ENCODE results near the gene XPR1. TPM values are rescaled to one million over a fixed set of nuclear protein-coding genes. Genes with fewer than 3 reads are reported as not detected.
A peak's percentile ranks its signal among the peaks of the same experiment; 100 is the strongest.

XPR1 gene
- total RNA-seq, 1 donor from 2014 or later = 21.4 TPM

GRCh38 chr1:180907313-180908055 is 275.7 kb downstream of the XPR1 start:
- DNase-seq (ENCODE audit: extremely low spot score, unreplicated experiment) = peak; percentile 60

GRCh38 chr1:180908074-180908765 is 276.4 kb downstream of the XPR1 start:
- DNase-seq (ENCODE audit: extremely low spot score, unreplicated experiment) = peak; percentile 81
- no peak for TF ChIP-seq CTCF (IDR thresholded peaks at IDR 0.05)
- Mint-ChIP-seq H3K9me3 (ENCODE audit: unreplicated experiment) (no peaks in the 10 kb centered on the region), H3K27me3 (ENCODE audit: unreplicated experiment) (no peaks in the 10 kb centered on the region), H3K27ac (ENCODE audit: unreplicated experiment) (no peak overlapping the region), H3K4me1 (ENCODE audit: unreplicated experiment) (peaks cover 11% of the 10 kb centered on the region), H3K4me3 (ENCODE audit: unreplicated experiment) (no peak overlapping the region), H3K36me3 (ENCODE audit: unreplicated experiment) (no peaks in the 10 kb centered on the region)

More at GRCh38 chr1:180907313-180908055, 275.7 kb downstream of the XPR1 start:
- Mint-ChIP-seq H3K27me3 (ENCODE audit: unreplicated experiment) (no peaks in the 10 kb centered on the region), H3K4me1 (ENCODE audit: unreplicated experiment) (peaks cover 11% of the 10 kb centered on the region), H3K27ac (ENCODE audit: unreplicated experiment) (no peak overlapping the region), H3K4me3 (ENCODE audit: unreplicated experiment) (no peak overlapping the region), H3K36me3 (ENCODE audit: unreplicated experiment) (no peaks in the 10 kb centered on the region), H3K9me3 (ENCODE audit: unreplicated experiment) (no peaks in the 10 kb centered on the region)
- TF ChIP-seq CTCF (IDR thresholded peaks at IDR 0.05) = no peak

GRCh38 chr1:180909005-180909414 is 277.2 kb downstream of the XPR1 start:
- no peak overlapping the region for H3K4me3 Mint-ChIP-seq (ENCODE audit: unreplicated experiment)
- DNase-seq (ENCODE audit: extremely low spot score, unreplicated experiment) = peak; percentile 36
- H3K27ac Mint-ChIP-seq (ENCODE audit: unreplicated experiment) = no peak overlapping the region
- no peaks in the 10 kb centered on the region for H3K9me3 Mint-ChIP-seq (ENCODE audit: unreplicated experiment)
- peaks cover 19% of the 10 kb centered on the region for H3K4me1 Mint-ChIP-seq (ENCODE audit: unreplicated experiment)
- H3K27me3 Mint-ChIP-seq (ENCODE audit: unreplicated experiment) = no peaks in the 10 kb centered on the region
- H3K36me3 Mint-ChIP-seq (ENCODE audit: unreplicated experiment) = no peaks in the 10 kb centered on the region
- TF ChIP-seq CTCF (IDR thresholded peaks at IDR 0.05) = no peak

GRCh38 chr1:180909462-180909976 is 277.7 kb downstream of the XPR1 start:
- Mint-ChIP-seq H3K36me3 (ENCODE audit: unreplicated experiment) (no peaks in the 10 kb centered on the region), H3K4me1 (ENCODE audit: unreplicated experiment) (peaks cover 21% of the 10 kb centered on the region), H3K27me3 (ENCODE audit: unreplicated experiment) (no peaks in the 10 kb centered on the region), H3K9me3 (ENCODE audit: unreplicated experiment) (no peaks in the 10 kb centered on the region), H3K27ac (ENCODE audit: unreplicated experiment) (no peak overlapping the region), H3K4me3 (ENCODE audit: unreplicated experiment) (no peak overlapping the region)
- DNase-seq (ENCODE audit: extremely low spot score, unreplicated experiment) = no peak
- no peak for TF ChIP-seq CTCF (IDR thresholded peaks at IDR 0.05)

GRCh38 chr1:180911640-180912191 is 279.9 kb downstream of the XPR1 start:
- TF ChIP-seq CTCF (IDR thresholded peaks at IDR 0.05) = no peak
- Mint-ChIP-seq H3K9me3 (ENCODE audit: unreplicated experiment) (no peaks in the 10 kb centered on the region), H3K36me3 (ENCODE audit: unreplicated experiment) (no peaks in the 10 kb centered on the region), H3K4me1 (ENCODE audit: unreplicated experiment) (peaks cover 21% of the 10 kb centered on the region), H3K27ac (ENCODE audit: unreplicated experiment) (peak overlapping the region; percentile 66), H3K27me3 (ENCODE audit: unreplicated experiment) (no peaks in the 10 kb centered on the region), H3K4me3 (ENCODE audit: unreplicated experiment) (peak overlapping the region; percentile 75)
- DNase-seq (ENCODE audit: extremely low spot score, unreplicated experiment) = no peak
